Gastroesophageal sphincter (tissue), 4 donors: Measurements from ENCODE around the gene ICOS. TPM values are rescaled to one million over a fixed set of nuclear protein-coding genes. Genes with fewer than 3 reads are reported as not detected.

Experiments
- ATAC-seq: fragments of 150-250 bp; one replicate; pipeline ENCODE4 v1.9.1; 2016; ENCODE audit warnings: mild to moderate bottlenecking, moderate library complexity
- H3K27ac ChIP-seq, 4 donors: fragments of 200-600 bp; sonication (generic) in 3 of 4; 1 replicate in 3 of 4; 2 replicates in 1 of 4; pipeline ENCODE4 v1.5.1; 2016 to 2019
- H3K27me3 ChIP-seq: fragments of 200-600 bp; sonication (generic); one replicate; pipeline ENCODE4 v1.5.1; 2019
- H3K36me3 ChIP-seq, 2 donors: fragments of 200-600 bp; sonication (generic); one replicate each; pipeline ENCODE4 v1.5.1; 2019; ENCODE audit warnings: control low read depth in 1 of 2
- H3K4me1 ChIP-seq, 3 donors: fragments of 200-600 bp; sonication (generic); 1 replicate in 2 of 3; 2 replicates in 1 of 3; pipeline ENCODE4 v1.5.1; 2016 to 2019; ENCODE audit warnings: control low read depth in 2 of 3
- H3K4me3 ChIP-seq, 2 donors: fragments of 200-600 bp; sonication (generic); one replicate each; pipeline ENCODE4 v1.5.1; 2019; ENCODE audit warnings: mild to moderate bottlenecking in 1 of 2, moderate library complexity in 1 of 2
- H3K9me3 ChIP-seq, 3 donors: fragments of 200-600 bp; sonication (generic); one replicate each; pipeline ENCODE4 v1.5.1; 2017 to 2019; ENCODE audit warnings: control low read depth in 2 of 3
- CTCF ChIP-seq, 4 experiments: fragments of 200-600 bp in 2 of 4; fragments of 450-650 bp in 2 of 4; sonication (generic) in 1 of 4; IDR thresholded peaks; one replicate each; pipeline ENCODE4 v1.5.1; 2017 to 2019; ENCODE audit warnings: antibody characterized with exemption in 4 of 4, mild to moderate bottlenecking in 2 of 4, moderate library complexity in 2 of 4
- EP300 ChIP-seq: sonication (generic); formaldehyde crosslinking; IDR thresholded peaks from one replicate; pipeline ENCODE4 v1.6.1; 2017; ENCODE audit warnings: antibody characterized with exemption, mild to moderate bottlenecking
- POLR2A ChIP-seq, 2 donors: fragments of 450-650 bp; IDR thresholded peaks; one replicate each; pipeline ENCODE4 v1.6.1; 2017; ENCODE audit warnings: antibody characterized with exemption in 2 of 2, mild to moderate bottlenecking in 2 of 2, moderate library complexity in 1 of 2
- POLR2AphosphoS5 ChIP-seq: sonication (generic); formaldehyde crosslinking; IDR thresholded peaks from one replicate; pipeline ENCODE4 v1.6.1; 2017; ENCODE audit warnings: antibody characterized with exemption
- WGBS, 2 donors: methylation state at CpG; one replicate each; pipeline ENCODE4 v1.1.5; 2018; ENCODE audit warnings: low coverage in 1 of 2; 5-methylcytosine and 5-hydroxymethylcytosine counted together
- total RNA-seq, 4 donors: library from RNA; depleted of rRNA; stranded (reverse); fragments of >200 nt; gene quantifications; one replicate each; pipeline ENCODE4 v1.1.0, GENCODE V29; 2016

The ICOS gene
- total RNA-seq, 4 donors from 2014 or later = 0.13 to 0.32 TPM; not detected in 2

GRCh38 chr2:204008352-204008751, 71.8 kb downstream of the ICOS start:
- no peak overlapping the region for H3K27ac ChIP-seq
- no peaks in the 10 kb centered on the region for H3K36me3 ChIP-seq
- 67 to 73% methylated on average over 4 to 6 of the region's 6 CpGs for WGBS, 2 donors
- H3K4me1 ChIP-seq = no peaks in the 10 kb centered on the region
- H3K27me3 ChIP-seq = no peaks in the 10 kb centered on the region
- TF ChIP-seq POLR2AphosphoS5 = no peak
- TF ChIP-seq EP300 = no peak
- TF ChIP-seq POLR2A (IDR thresholded peaks at IDR 0.05) = no peak
- TF ChIP-seq CTCF (IDR thresholded peaks at IDR 0.05) = no peak
- ATAC-seq = no peak
- no peaks in the 10 kb centered on the region for H3K9me3 ChIP-seq
- H3K4me3 ChIP-seq = no peak overlapping the region

GRCh38 chr2:204010628-204011560, 74.3 kb downstream of the ICOS start:
- ATAC-seq = no peak
- no peak overlapping the region for H3K4me3 ChIP-seq
- no peaks in the 10 kb centered on the region for H3K4me1 ChIP-seq
- no peak overlapping the region for H3K27ac ChIP-seq
- WGBS, 2 donors = 94 to 96% methylated on average over 2 to 3 of the region's 4 CpGs
- TF ChIP-seq CTCF (IDR thresholded peaks at IDR 0.05) (no peak), POLR2A (IDR thresholded peaks at IDR 0.05) (no peak), EP300 (no peak), POLR2AphosphoS5 (no peak)
- H3K36me3 ChIP-seq = no peaks in the 10 kb centered on the region
- H3K27me3 ChIP-seq = no peaks in the 10 kb centered on the region
- H3K9me3 ChIP-seq = no peaks in the 10 kb centered on the region

Other genes starting within 250 kb of the ICOS start
- 1 to 10 TPM in 2 of 4 donors, under 1 TPM in 2; 0.19 to 2.3 (median 1.4) TPM for gene CD28, start 230.1 kb upstream of the ICOS start, total RNA-seq
- under 1 TPM in 1 of 4 donors, not detected in 3; 0.81 TPM for gene CTLA4, start 69.0 kb upstream of the ICOS start, total RNA-seq